Cardiac fibroblast (primary cell): ENCODE data around the gene MGAT4B.
A peak's percentile ranks its signal among the peaks of the same experiment; 100 is the strongest.
"Not testable (repeated sequence)": the region's sequence is repeated elsewhere in the genome, so short reads cannot be mapped to it uniquely, and the experiment has no call there.

Source experiments
- DNase-seq, 2 donors: peaks; one replicate each; pipeline versions ENCODE4 v3.0.0 to v3.0.0-alpha.2; 2010; ENCODE audit warnings: low read depth in 2 of 2
- H3K4me3 ChIP-seq, 2 donors: replicated peaks in 1 of 2; 1 replicate in 1 of 2; 2 replicates in 1 of 2; pipeline ENCODE4 v1.5.1; 2011; ENCODE audit warnings: low read depth in 2 of 2, low read length in 2 of 2, mild to moderate bottlenecking in 2 of 2, moderate library complexity in 1 of 2
- TF ChIP-seq, protein P1 (sequence below): IDR thresholded peaks from one replicate; pipeline ENCODE4 v1.5.1; 2011; ENCODE audit warnings: low read depth, mild to moderate bottlenecking, low read length, inconsistent platforms

The MGAT4B gene

DNA sequence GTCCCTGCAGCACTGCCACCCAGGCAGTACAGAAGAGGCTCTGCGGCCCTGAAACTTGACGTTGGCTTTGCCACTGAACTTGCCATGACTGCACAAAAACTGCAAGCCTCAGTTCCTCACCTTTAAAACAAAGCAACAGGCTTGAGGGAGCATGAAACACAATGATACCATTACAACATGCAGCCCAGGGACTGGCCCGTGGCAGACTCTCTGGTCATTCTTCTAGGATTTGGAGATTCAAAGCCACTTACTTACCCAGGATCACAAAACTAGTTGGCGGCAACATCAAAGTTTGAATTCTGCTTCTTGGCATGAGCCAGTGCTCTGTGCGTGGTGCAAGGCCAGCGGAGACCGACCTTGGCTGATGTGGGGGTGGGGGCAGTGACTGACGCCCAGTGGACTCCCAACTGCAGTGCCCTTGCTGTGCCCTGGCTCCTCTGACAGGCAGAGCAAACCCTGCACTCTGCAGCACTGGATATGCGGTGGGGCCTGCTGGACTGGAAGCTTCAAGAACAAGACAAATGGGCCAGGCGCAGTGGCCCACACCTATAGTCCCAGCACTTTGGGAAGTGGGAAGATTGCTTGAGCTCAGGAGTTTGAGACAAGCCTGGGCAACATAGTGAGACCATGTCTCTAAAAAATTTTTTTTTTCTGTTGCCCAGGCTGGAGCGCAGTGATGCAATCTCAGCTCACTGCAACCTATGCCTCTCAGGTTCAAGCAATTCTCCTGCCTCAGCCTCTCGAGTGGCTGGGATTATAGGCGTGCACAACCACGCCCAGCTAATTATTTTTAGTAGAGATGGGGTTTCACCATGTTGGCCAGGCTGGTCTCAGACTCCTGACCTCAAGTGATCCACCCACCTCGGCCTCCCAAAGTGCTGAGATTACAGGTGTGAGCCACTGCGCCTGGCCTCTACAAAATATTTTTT is 32.9 kb upstream of the MGAT4B start:
- H3K4me3 ChIP-seq: no peak overlapping the region
- peak; percentile 46 to 68 for DNase-seq
- TF ChIP-seq, protein P1, sequence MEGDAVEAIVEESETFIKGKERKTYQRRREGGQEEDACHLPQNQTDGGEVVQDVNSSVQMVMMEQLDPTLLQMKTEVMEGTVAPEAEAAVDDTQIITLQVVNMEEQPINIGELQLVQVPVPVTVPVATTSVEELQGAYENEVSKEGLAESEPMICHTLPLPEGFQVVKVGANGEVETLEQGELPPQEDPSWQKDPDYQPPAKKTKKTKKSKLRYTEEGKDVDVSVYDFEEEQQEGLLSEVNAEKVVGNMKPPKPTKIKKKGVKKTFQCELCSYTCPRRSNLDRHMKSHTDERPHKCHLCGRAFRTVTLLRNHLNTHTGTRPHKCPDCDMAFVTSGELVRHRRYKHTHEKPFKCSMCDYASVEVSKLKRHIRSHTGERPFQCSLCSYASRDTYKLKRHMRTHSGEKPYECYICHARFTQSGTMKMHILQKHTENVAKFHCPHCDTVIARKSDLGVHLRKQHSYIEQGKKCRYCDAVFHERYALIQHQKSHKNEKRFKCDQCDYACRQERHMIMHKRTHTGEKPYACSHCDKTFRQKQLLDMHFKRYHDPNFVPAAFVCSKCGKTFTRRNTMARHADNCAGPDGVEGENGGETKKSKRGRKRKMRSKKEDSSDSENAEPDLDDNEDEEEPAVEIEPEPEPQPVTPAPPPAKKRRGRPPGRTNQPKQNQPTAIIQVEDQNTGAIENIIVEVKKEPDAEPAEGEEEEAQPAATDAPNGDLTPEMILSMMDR: no peak

DNA sequence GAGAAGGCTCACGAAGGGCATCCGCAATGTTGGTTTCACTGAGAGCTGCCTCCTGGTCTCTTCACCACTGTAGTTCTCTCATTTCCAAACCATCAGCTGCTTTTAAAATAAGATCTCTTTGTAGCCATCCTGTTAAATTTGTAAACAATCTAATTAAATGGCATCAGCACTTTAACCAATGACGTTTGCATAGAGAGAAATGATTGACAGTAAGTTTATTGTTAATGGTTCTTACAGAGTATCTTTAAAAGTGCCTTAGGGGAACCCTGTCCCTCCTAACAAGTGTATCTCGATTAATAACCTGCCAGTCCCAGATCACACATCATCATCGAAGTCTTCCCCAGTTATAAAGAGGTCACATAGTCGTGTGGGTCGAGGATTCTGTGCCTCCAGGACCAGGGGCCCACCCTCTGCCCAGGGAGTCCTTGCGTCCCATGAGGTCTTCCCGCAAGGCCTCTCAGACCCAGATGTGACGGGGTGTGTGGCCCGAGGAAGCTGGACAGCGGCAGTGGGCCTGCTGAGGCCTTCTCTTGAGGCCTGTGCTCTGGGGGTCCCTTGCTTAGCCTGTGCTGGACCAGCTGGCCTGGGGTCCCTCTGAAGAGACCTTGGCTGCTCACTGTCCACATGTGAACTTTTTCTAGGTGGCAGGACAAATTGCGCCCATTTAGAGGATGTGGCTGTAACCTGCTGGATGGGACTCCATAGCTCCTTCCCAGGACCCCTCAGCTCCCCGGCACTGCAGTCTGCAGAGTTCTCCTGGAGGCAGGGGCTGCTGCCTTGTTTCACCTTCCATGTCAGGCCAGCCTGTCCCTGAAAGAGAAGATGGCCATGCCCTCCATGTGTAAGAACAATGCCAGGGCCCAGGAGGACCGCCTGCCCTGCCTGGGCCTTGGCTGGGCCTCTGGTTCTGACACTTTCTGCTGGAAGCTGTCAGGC is 30.7 kb upstream of the MGAT4B start:
- TF ChIP-seq, protein P1: no peak
- peak in 1 of 2 donors; percentile 35 for DNase-seq
- H3K4me3 ChIP-seq: no peak overlapping the region

DNA sequence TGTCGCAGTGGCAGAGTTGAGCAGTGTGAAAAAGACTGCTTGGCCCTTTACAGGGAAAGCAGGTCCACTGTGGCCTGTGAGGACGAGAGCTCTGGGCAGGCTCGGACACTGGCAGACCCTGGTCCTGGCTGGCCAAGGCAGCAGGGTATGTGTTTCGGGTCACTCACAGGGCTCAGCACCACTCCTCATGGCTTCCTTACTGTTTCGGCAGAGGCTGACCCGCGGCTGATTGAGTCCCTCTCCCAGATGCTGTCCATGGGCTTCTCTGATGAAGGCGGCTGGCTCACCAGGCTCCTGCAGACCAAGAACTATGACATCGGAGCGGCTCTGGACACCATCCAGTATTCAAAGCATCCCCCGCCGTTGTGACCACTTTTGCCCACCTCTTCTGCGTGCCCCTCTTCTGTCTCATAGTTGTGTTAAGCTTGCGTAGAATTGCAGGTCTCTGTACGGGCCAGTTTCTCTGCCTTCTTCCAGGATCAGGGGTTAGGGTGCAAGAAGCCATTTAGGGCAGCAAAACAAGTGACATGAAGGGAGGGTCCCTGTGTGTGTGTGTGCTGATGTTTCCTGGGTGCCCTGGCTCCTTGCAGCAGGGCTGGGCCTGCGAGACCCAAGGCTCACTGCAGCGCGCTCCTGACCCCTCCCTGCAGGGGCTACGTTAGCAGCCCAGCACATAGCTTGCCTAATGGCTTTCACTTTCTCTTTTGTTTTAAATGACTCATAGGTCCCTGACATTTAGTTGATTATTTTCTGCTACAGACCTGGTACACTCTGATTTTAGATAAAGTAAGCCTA is 29.8 kb upstream of the MGAT4B start:
- H3K4me3 ChIP-seq: no peak overlapping the region
- TF ChIP-seq, protein P1: no peak
- peak; percentile 36 to 43 for DNase-seq

DNA sequence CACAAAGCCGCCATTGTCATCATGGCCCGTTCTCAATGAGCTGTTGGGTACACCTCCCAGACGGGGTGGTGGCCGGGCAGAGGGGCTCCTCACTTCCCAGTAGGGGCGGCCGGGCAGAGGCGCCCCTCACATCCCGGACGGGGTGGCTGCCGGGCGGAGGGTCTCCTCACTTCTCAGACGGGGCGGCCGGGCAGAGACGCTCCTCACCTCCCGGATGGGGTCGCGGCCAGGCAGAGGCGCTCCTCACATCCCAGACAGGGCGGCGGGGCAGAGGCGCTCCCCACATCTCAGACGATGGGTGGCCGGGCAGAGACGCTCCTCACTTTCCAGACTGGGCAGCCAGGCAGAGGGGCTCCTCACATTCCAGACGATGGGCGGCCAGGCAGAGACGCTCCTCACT is 28.2 kb upstream of the MGAT4B start:
- not testable (repeated sequence) for H3K4me3 ChIP-seq, DNase-seq

DNA sequence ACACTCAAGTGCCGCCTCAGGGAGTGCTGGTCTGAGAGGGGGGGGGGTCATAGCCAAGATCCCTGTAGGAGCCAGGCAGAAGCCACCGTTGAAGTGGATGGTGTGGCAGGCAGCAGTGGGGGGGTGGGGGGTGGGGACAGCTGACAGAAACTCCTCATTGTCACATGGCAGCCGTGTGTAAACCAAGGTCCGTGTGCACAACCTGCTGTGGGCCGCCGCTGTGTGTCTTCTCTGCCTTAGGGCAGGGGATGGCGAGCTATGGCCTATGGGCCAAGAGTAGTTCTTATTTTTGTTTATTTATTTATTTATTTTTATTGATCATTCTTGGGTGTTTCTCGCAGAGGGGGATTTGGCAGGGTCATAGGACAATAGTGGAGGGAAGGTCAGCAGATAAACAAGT is 27.5 kb upstream of the MGAT4B start:
- TF ChIP-seq, protein P1: no peak
- H3K4me3 ChIP-seq: no peak overlapping the region
- DNase-seq: no peak

DNA sequence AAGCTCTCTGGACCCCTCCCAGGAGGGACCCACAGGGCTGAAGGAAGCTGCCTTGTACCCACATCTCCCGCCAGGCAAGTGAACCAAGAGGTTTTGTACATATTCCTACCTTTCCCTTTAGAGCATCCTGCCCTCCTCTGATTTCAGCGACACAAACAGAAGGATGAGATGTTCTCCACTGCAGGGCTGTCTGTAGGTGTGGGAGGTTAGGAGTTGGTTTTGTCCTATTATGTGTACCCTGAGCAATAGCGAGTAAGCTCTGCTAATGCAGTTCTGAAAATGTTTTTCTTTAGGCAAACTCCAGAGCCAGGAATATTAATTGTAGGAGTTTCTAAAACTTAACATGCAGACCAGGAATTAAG is 27.0 kb upstream of the MGAT4B start:
- TF ChIP-seq, protein P1: no peak
- no peak for DNase-seq
- H3K4me3 ChIP-seq: no peak overlapping the region
